Stimulated activated CD4-positive, alpha-beta T cell treated with anti-CD3 and anti-CD28 coated beads, Interleukin-2, amount 100 ng/mL, for 4 hours (primary cell): ENCODE data around the gene PRAMEF2.
"Not testable (repeated sequence)": the region's sequence is repeated elsewhere in the genome, so short reads cannot be mapped to it uniquely, and the experiment has no call there.

ENCODE experiments used
- DNase-seq: peaks from one replicate; pipeline ENCODE4 v3.0.0-alpha.2; 2020; ENCODE audit warnings: low read depth

The PRAMEF2 gene

GRCh38 chr1:12856786-12857185 lies at the start of gene PRAMEF2:
Gene PRAMEF2, plus strand, starts transcription at chr1:12857086. Its CDS starts 1,924 bp downstream, at chr1:12859010.
- DNase-seq = not testable (repeated sequence)

- no peak for DNase-seq
These were observed 47.0 kb upstream of the PRAMEF2 start for GRCh38 chr1:12809933-12810332.

- no peak for DNase-seq
These were observed 46.0 kb upstream of the PRAMEF2 start for GRCh38 chr1:12810691-12811408.

GRCh38 chr1:12811409-12811784 lies 45.5 kb upstream of the PRAMEF2 start:
- DNase-seq = no peak

- not testable (repeated sequence) for DNase-seq
These were observed 37.8 kb upstream of the PRAMEF2 start for GRCh38 chr1:12819061-12819460.

GRCh38 chr1:12831310-12831709 lies 25.6 kb upstream of the PRAMEF2 start, which contains the start of gene PRAMEF11:
Gene PRAMEF11, minus strand, starts transcription at chr1:12831410. Its CDS starts 2,621 bp downstream, at chr1:12828789.
- DNase-seq = not testable (repeated sequence)

- DNase-seq = not testable (repeated sequence)
These were observed 23.6 kb upstream of the PRAMEF2 start for GRCh38 chr1:12833251-12833650.

GRCh38 chr1:12848620-12849019 lies 8.3 kb upstream of the PRAMEF2 start, which contains the start of gene HNRNPCL1:
Gene HNRNPCL1, minus strand, starts transcription at chr1:12848720. Its CDS starts 431 bp downstream, at chr1:12848289.
- not testable (repeated sequence) for DNase-seq

- no peak for DNase-seq
These were observed 5.1 kb upstream of the PRAMEF2 start for GRCh38 chr1:12851779-12852178.

GRCh38 chr1:12863131-12863880 lies 6.4 kb downstream of the PRAMEF2 start:
- DNase-seq = not testable (repeated sequence)

- DNase-seq = not testable (repeated sequence)
These were observed 21.6 kb downstream of the PRAMEF2 start for GRCh38 chr1:12878453-12878852.

- not testable (repeated sequence) for DNase-seq
These were observed 29.2 kb downstream of the PRAMEF2 start, which contains the start of gene PRAMEF4 for GRCh38 chr1:12886101-12886500. Gene PRAMEF4, minus strand, starts transcription at chr1:12886201. Its CDS starts 2,807 bp downstream, at chr1:12883394.

GRCh38 chr1:12898170-12898569 lies 41.3 kb downstream of the PRAMEF2 start, which contains the start of gene PRAMEF10:
Gene PRAMEF10, minus strand, starts transcription at chr1:12898270. Its CDS starts 2,423 bp downstream, at chr1:12895847.
- not testable (repeated sequence) for DNase-seq

- not testable (repeated sequence) for DNase-seq
These were observed 42.3 kb downstream of the PRAMEF2 start for GRCh38 chr1:12899186-12899585.

GRCh38 chr1:12903793-12904572 lies 47.1 kb downstream of the PRAMEF2 start:
- not testable (repeated sequence) for DNase-seq
